ENCODE data around the gene CDC42.

CDC42 gene

DNA sequence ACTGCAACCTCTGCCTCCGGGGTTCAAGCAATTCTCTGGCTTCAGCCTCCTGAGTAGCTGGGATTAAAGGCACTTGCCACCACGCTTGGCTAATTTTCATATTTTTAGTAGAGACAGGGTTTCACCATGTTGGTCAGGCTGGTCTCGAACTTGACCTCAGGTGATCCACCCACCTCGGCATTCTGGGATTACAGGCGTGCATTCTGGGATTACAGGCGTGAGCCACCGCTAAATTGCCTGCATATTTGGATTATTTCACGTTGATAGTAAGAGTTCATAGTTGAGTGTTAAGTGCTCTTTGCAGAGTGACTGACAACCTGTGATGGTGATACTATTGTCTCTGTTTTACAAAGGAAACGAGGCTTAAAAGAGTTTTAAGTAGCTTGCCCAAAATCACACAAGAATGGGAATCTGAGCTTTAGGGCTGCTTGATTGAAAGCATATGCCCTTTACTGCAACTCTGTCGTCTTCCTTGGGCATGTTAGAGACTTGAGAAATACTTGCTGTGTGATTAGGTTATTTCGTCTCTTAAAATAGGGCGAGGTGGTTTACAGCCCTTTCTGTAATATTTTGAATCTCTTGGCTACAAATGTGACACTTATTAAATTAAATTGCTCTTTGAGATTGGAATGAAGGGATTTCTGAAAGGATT lies 12.4 kb downstream of the CDC42 start:
- TF ChIP-seq, protein P1, sequence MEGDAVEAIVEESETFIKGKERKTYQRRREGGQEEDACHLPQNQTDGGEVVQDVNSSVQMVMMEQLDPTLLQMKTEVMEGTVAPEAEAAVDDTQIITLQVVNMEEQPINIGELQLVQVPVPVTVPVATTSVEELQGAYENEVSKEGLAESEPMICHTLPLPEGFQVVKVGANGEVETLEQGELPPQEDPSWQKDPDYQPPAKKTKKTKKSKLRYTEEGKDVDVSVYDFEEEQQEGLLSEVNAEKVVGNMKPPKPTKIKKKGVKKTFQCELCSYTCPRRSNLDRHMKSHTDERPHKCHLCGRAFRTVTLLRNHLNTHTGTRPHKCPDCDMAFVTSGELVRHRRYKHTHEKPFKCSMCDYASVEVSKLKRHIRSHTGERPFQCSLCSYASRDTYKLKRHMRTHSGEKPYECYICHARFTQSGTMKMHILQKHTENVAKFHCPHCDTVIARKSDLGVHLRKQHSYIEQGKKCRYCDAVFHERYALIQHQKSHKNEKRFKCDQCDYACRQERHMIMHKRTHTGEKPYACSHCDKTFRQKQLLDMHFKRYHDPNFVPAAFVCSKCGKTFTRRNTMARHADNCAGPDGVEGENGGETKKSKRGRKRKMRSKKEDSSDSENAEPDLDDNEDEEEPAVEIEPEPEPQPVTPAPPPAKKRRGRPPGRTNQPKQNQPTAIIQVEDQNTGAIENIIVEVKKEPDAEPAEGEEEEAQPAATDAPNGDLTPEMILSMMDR (IDR thresholded peaks at IDR 0.05; ENCODE audit: insufficient read depth, low read length, poor library complexity, severe bottlenecking): no peak
- Histone ChIP-seq H3K4me3 (replicated peaks; ENCODE audit: low read depth, low read length) (no peak overlapping the region), H3K36me3 (ENCODE audit: control insufficient read depth, insufficient read depth, low read length) (peaks cover 4% of the 10 kb centered on the region), H3K27me3 (replicated peaks; ENCODE audit: control insufficient read depth, insufficient read depth, low read length) (no peaks in the 10 kb centered on the region)
- no peak for DNase-seq (ENCODE audit: extremely low read depth, insufficient read length)

DNA sequence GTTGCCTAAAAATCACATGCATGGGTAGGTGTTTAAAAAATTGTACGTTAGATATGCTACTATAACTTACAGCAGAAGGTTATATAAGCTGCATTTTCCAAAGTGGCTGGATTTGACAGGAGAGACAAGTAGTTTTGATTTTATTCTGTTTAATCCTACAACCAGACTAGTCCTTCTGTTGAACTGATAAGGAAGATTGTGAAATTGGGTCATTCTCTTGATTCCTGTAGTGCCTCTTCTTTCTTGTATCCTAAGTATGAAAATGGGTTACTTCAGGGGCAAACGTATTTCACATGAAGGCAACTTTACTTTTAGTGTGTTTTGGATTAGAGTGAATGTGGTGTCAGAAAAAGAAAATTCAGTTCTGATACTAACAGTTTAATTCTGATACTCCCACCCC lies 19.0 kb downstream of the CDC42 start:
- Histone ChIP-seq H3K27me3 (replicated peaks; ENCODE audit: control insufficient read depth, insufficient read depth, low read length) (no peaks in the 10 kb centered on the region), H3K4me3 (replicated peaks; ENCODE audit: low read depth, low read length) (no peak overlapping the region), H3K36me3 (ENCODE audit: control insufficient read depth, insufficient read depth, low read length) (no peaks in the 10 kb centered on the region; the same call in 1 of the 2 replicates)
- DNase-seq (ENCODE audit: extremely low read depth, insufficient read length): no peak
- TF ChIP-seq, protein P1 (IDR thresholded peaks at IDR 0.05; ENCODE audit: insufficient read depth, low read length, poor library complexity, severe bottlenecking): no peak

DNA sequence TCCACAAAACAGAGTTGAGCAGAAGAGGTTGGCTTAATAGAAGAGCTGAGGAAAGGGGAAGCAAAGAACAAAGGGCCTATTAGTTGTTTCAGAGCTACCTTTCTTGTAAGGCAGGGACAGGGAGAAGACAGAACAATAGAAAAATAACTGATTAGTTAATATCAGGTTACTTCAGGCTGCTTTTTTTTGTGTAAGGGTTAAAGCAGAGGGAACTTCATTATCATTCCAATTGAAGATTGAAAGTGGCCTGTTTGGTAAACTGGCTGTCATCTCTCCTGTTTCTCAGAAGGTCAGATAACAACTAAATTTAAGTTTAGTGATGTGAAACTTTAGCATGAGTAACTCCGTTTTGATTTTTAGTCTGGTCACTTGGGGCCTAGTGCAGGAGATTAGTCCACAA lies 22.3 kb downstream of the CDC42 start:
- Histone ChIP-seq H3K27me3 (replicated peaks; ENCODE audit: control insufficient read depth, insufficient read depth, low read length) (no peaks in the 10 kb centered on the region), H3K36me3 (ENCODE audit: control insufficient read depth, insufficient read depth, low read length) (no peaks in the 10 kb centered on the region; the same call in 1 of the 2 replicates), H3K4me3 (replicated peaks; ENCODE audit: low read depth, low read length) (no peak overlapping the region)
- no peak for DNase-seq (ENCODE audit: extremely low read depth, insufficient read length)
- TF ChIP-seq, protein P1 (IDR thresholded peaks at IDR 0.05; ENCODE audit: insufficient read depth, low read length, poor library complexity, severe bottlenecking): no peak

DNA sequence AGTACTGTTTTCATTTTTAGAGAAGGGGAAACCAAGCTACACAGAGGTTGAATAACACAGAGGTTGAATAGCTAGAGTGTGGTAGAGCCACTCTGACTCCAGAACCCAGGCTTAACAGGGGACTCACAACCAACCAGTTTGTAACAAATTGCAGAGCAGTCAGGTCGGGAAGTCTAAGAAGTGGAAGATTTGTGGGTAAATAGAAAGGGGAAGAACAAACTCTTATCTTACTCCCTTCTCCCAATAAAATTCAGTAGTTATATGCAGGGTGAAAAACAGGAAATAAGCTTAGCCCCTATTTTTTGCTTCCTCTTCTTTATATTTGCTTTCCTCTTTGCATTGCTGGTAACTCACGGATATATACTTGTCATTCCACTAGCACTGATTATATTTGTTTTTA lies 23.2 kb downstream of the CDC42 start:
- no peak for DNase-seq (ENCODE audit: extremely low read depth, insufficient read length)
- TF ChIP-seq, protein P1 (IDR thresholded peaks at IDR 0.05; ENCODE audit: insufficient read depth, low read length, poor library complexity, severe bottlenecking): no peak
- Histone ChIP-seq H3K27me3 (replicated peaks; ENCODE audit: control insufficient read depth, insufficient read depth, low read length) (no peaks in the 10 kb centered on the region), H3K4me3 (replicated peaks; ENCODE audit: low read depth, low read length) (no peak overlapping the region), H3K36me3 (ENCODE audit: control insufficient read depth, insufficient read depth, low read length) (no peaks in the 10 kb centered on the region; the same call in 1 of the 2 replicates)

DNA sequence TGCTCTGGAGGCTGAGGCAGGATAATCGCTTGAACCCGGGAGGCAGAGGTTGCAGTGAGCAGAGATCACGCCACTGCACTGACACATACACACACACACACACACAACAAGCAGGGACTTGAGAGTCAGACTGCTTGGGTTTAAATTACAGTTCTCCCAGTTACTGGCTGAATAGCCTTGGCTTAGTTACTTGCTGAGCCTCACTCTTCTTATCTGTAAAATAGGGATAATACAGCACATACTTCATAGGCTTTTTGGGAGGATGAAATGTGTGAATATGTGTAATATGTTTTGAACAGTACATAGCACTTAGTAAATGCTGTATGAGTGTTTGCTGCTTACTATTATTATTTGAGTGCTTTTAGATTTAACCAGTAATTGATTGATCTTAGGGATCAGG lies 23.8 kb downstream of the CDC42 start:
- no peak overlapping the region for H3K4me3 ChIP-seq (replicated peaks; ENCODE audit: low read depth, low read length)
- TF ChIP-seq, protein P1 (IDR thresholded peaks at IDR 0.05; ENCODE audit: insufficient read depth, low read length, poor library complexity, severe bottlenecking): no peak
- no peaks in the 10 kb centered on the region for H3K27me3 ChIP-seq (replicated peaks; ENCODE audit: control insufficient read depth, insufficient read depth, low read length)
- H3K36me3 ChIP-seq (ENCODE audit: control insufficient read depth, insufficient read depth, low read length): no peaks in the 10 kb centered on the region; the same call in 1 of the 2 replicates
- no peak for DNase-seq (ENCODE audit: extremely low read depth, insufficient read length)

DNA sequence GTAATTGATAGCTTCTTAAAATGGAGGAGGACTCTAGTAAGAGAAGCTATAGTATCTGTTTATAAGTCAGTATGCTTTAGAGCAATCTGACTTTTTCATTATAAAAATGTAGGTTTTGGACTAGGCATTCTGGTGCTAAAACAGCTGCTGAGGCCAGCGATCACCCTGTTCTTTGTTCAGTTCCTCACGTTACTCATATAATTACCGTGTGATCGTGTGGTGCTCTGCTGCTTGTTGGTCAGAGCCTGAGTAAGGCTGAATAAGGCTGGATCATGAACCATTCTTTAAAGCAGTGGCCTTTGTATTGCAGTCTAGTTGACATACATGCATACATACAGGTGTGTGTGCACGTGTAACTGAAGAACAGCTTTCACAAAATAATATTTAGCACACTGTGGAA lies 25.2 kb downstream of the CDC42 start:
- H3K27me3 ChIP-seq (replicated peaks; ENCODE audit: control insufficient read depth, insufficient read depth, low read length): no peaks in the 10 kb centered on the region
- TF ChIP-seq, protein P1 (IDR thresholded peaks at IDR 0.05; ENCODE audit: insufficient read depth, low read length, poor library complexity, severe bottlenecking): no peak
- H3K4me3 ChIP-seq (replicated peaks; ENCODE audit: low read depth, low read length): no peak overlapping the region
- DNase-seq (ENCODE audit: extremely low read depth, insufficient read length): no peak
- H3K36me3 ChIP-seq (ENCODE audit: control insufficient read depth, insufficient read depth, low read length): peaks cover 3% of the 10 kb centered on the region
